WTC11 (cell line): Measurements from ENCODE around the gene GGACT. TPM values are rescaled to one million over a fixed set of nuclear protein-coding genes. Genes with fewer than 3 reads are reported as not detected.

Experiments used
- ATAC-seq: fragments of 200-7000 bp; cut with Tn5 transposase; 2 replicates; pipeline ENCODE4 v1.10.0; 2021; ENCODE audit warnings: mild to moderate bottlenecking, moderate library complexity
- CTCF ChIA-PET: fragments of 300-600 bp; sonication (Branson Sonifier 250); formaldehyde crosslinking; loops from one replicate; lab custom pipeline; 2021; ENCODE audit warnings: antibody characterized with exemption; lab: Charles Lee
- POLR2A ChIA-PET: fragments of 350-600 bp; sonication (Branson Sonifier 250); formaldehyde crosslinking; loops from one replicate; lab custom pipeline; 2021; ENCODE audit warnings: antibody characterized with exemption; lab: Charles Lee
- DNase-seq: peaks from one replicate; pipeline ENCODE4 v3.0.0; 2021; ENCODE audit warnings: low spot score
- H3K27ac Mint-ChIP-seq: 2 replicates; pipeline ENCODE4 v1.8.0; 2021; ENCODE audit warnings: mixed read lengths
- H3K27me3 Mint-ChIP-seq: 2 replicates; pipeline ENCODE4 v1.8.0; 2021; ENCODE audit warnings: low read depth, mild to moderate bottlenecking, moderate library complexity, mixed read lengths
- H3K36me3 Mint-ChIP-seq: 2 replicates; pipeline ENCODE4 v1.8.0; 2021; ENCODE audit warnings: mixed read lengths
- H3K4me1 Mint-ChIP-seq: 2 replicates; pipeline ENCODE4 v1.8.0; 2022; ENCODE audit warnings: mixed read lengths
- H3K4me3 Mint-ChIP-seq: 2 replicates; pipeline ENCODE4 v1.8.0; 2021; ENCODE audit warnings: mild to moderate bottlenecking, moderate library complexity, mixed read lengths
- H3K9me3 Mint-ChIP-seq: 2 replicates; pipeline ENCODE4 v1.8.0; 2021; ENCODE audit warnings: mixed read lengths
- E2F1 ChIP-seq: sonication (generic); formaldehyde crosslinking; IDR thresholded peaks from 2 replicates; pipeline ENCODE4 v1.8.0; 2022; ENCODE audit warnings: mild to moderate bottlenecking, missing genetic modification reagents
- E2F5 ChIP-seq: sonication (generic); formaldehyde crosslinking; IDR thresholded peaks from 2 replicates; pipeline ENCODE4 v1.8.1; 2022; ENCODE audit warnings: mild to moderate bottlenecking, moderate library complexity, missing genetic modification reagents
- ELF4 ChIP-seq: sonication (generic); formaldehyde crosslinking; IDR thresholded peaks from 2 replicates; pipeline ENCODE4 v1.8.1; 2022; ENCODE audit warnings: low read depth, mild to moderate bottlenecking, moderate library complexity, missing genetic modification reagents
- FOXJ3 ChIP-seq: sonication (generic); formaldehyde crosslinking; IDR thresholded peaks from 2 replicates; pipeline ENCODE4 v1.9.0; 2021; ENCODE audit warnings: missing genetic modification reagents, mild to moderate bottlenecking, borderline replicate concordance
- FOXK1 ChIP-seq: sonication (generic); formaldehyde crosslinking; IDR thresholded peaks from 2 replicates; pipeline ENCODE4 v1.8.0; 2022; ENCODE audit warnings: mild to moderate bottlenecking, moderate library complexity, missing genetic modification reagents
- GRHL2 ChIP-seq: fragments of 250-450 bp; sonication (Bioruptor Pico); IDR thresholded peaks from 2 replicates; pipeline ENCODE4 v1.8.0; 2022; ENCODE audit warnings: mild to moderate bottlenecking, moderate library complexity; ENCODE audit not compliant: insufficient replicate concordance, severe bottlenecking
- JAZF1 ChIP-seq: fragments of 250-450 bp; sonication (Bioruptor Pico); IDR thresholded peaks from 2 replicates; pipeline ENCODE4 v1.9.0; 2021; ENCODE audit warnings: moderate library complexity, mild to moderate bottlenecking, inconsistent platforms
- NFATC4 ChIP-seq: fragments of 250-450 bp; sonication (Bioruptor Pico); IDR thresholded peaks from 2 replicates; pipeline ENCODE4 v1.9.0; 2021; ENCODE audit warnings: mild to moderate bottlenecking
- NFYB ChIP-seq: sonication (generic); formaldehyde crosslinking; conservative IDR thresholded peaks from 2 replicates; pipeline ENCODE4 v1.8.0; 2022; ENCODE audit warnings: low read depth, missing genetic modification reagents
- NR1H2 ChIP-seq: sonication (generic); formaldehyde crosslinking; IDR thresholded peaks from 2 replicates; pipeline ENCODE4 v1.9.0; 2021; ENCODE audit warnings: mild to moderate bottlenecking, moderate library complexity, missing genetic modification reagents
- NR2C2 ChIP-seq: sonication (generic); formaldehyde crosslinking; IDR thresholded peaks from 2 replicates; pipeline ENCODE4 v1.8.0; 2022; ENCODE audit warnings: mild to moderate bottlenecking, missing genetic modification reagents
- PRRX2 ChIP-seq: fragments of 250-450 bp; sonication (Bioruptor Pico); IDR thresholded peaks from 2 replicates; pipeline ENCODE4 v1.8.0; 2021; ENCODE audit warnings: mild to moderate bottlenecking
- SMAD4 ChIP-seq: sonication (generic); formaldehyde crosslinking; IDR thresholded peaks from 2 replicates; pipeline ENCODE4 v1.8.0; 2022; ENCODE audit warnings: mild to moderate bottlenecking, missing genetic modification reagents
- SP1 ChIP-seq: sonication (generic); formaldehyde crosslinking; conservative IDR thresholded peaks from 2 replicates; pipeline ENCODE4 v1.8.1; 2022; ENCODE audit warnings: missing genetic modification reagents
- TEAD1 ChIP-seq: sonication (generic); formaldehyde crosslinking; IDR thresholded peaks from 2 replicates; pipeline ENCODE4 v1.8.0; 2022; ENCODE audit warnings: mild to moderate bottlenecking, missing genetic modification reagents
- ZNF317 ChIP-seq: sonication (generic); formaldehyde crosslinking; IDR thresholded peaks from 2 replicates; pipeline ENCODE4 v1.8.1; 2023; ENCODE audit warnings: low read depth, mild to moderate bottlenecking, moderate library complexity, missing genetic modification reagents, borderline replicate concordance
- ZNF532 ChIP-seq: fragments of 250-450 bp; sonication (Bioruptor Pico); IDR thresholded peaks from 2 replicates; pipeline ENCODE4 v1.9.0; 2021; ENCODE audit warnings: mild to moderate bottlenecking, borderline replicate concordance
- total RNA-seq: library from RNA; stranded (reverse); gene quantifications from 3 replicates; pipeline ENCODE4 v1.2.3, GENCODE V29; 2021
- TF ChIP-seq, protein P1 (sequence below): fragments of 250-450 bp; sonication (Bioruptor Pico); conservative IDR thresholded peaks from 2 replicates; pipeline ENCODE4 v1.9.0; 2021; ENCODE audit warnings: mild to moderate bottlenecking
- TF ChIP-seq, protein P2 (sequence below): sonication (generic); formaldehyde crosslinking; IDR thresholded peaks from 2 replicates; pipeline ENCODE4 v1.8.1; 2023; ENCODE audit warnings: mild to moderate bottlenecking, missing genetic modification reagents, moderate library complexity
- TF ChIP-seq, protein P3 (sequence below): sonication (generic); formaldehyde crosslinking; IDR thresholded peaks from 2 replicates; pipeline ENCODE4 v1.8.0; 2022; ENCODE audit warnings: mild to moderate bottlenecking, missing genetic modification reagents
- TF ChIP-seq, protein P4 (sequence below): sonication (generic); formaldehyde crosslinking; IDR thresholded peaks from 2 replicates; pipeline ENCODE4 v1.8.1; 2022; ENCODE audit warnings: low read depth, missing genetic modification reagents, borderline replicate concordance

The GGACT gene
- total RNA-seq, 1 experiment from 2014 or later = 2.4 TPM

- TF ChIP-seq PRRX2 (CRISPR knock-in tag) (no peak), JAZF1 (CRISPR knock-in tag) (no peak), SP1 (CRISPR knock-in tag) (no peak), SMAD4 (CRISPR knock-in tag) (no peak), FOXK1 (CRISPR knock-in tag) (no peak), ZNF317 (no peak), NR2C2 (CRISPR knock-in tag) (no peak), GRHL2 (CRISPR knock-in tag) (no peak), NR1H2 (no peak), E2F1 (CRISPR knock-in tag) (no peak)
- TF ChIP-seq, protein P1, sequence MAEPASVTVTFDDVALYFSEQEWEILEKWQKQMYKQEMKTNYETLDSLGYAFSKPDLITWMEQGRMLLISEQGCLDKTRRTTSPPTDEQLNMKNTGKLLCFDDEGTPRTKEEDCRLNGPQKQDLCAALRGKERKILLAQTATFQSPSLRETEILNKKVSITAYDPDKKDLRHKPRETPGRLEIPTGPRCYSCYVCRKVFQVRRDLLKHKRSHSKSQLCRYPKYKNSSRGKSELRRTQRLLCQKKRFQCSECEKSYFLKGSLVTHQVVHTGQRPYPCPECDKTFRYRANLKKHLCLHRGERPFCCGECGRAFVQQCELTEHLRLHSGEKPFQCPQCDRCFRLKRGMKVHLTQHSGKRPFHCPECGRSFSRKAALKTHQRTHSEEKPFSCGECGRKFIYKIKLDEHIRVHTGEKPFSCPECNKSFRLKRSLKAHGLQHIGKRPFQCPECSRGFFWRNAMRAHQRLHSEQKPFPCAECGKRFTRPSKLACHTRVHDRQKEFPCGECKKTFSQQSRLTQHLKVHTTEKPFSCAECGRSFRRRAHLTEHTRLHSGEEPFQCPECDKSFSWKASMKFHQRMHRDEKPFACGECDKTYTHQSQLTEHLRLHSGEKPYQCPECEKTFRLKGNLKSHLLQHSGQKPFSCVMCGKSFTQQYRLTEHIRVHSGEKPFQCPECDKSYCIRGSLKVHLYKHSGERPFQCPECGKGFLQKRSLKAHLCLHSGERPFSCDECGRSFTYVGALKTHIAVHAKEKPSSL = no peak
- TF ChIP-seq, protein P2, sequence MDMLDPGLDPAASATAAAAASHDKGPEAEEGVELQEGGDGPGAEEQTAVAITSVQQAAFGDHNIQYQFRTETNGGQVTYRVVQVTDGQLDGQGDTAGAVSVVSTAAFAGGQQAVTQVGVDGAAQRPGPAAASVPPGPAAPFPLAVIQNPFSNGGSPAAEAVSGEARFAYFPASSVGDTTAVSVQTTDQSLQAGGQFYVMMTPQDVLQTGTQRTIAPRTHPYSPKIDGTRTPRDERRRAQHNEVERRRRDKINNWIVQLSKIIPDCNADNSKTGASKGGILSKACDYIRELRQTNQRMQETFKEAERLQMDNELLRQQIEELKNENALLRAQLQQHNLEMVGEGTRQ (CRISPR knock-in tag) = no peak
- TF ChIP-seq, protein P3, sequence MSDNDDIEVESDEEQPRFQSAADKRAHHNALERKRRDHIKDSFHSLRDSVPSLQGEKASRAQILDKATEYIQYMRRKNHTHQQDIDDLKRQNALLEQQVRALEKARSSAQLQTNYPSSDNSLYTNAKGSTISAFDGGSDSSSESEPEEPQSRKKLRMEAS = no peak
- TF ChIP-seq, protein P4, sequence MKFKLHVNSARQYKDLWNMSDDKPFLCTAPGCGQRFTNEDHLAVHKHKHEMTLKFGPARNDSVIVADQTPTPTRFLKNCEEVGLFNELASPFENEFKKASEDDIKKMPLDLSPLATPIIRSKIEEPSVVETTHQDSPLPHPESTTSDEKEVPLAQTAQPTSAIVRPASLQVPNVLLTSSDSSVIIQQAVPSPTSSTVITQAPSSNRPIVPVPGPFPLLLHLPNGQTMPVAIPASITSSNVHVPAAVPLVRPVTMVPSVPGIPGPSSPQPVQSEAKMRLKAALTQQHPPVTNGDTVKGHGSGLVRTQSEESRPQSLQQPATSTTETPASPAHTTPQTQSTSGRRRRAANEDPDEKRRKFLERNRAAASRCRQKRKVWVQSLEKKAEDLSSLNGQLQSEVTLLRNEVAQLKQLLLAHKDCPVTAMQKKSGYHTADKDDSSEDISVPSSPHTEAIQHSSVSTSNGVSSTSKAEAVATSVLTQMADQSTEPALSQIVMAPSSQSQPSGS (CRISPR knock-in tag) = no peak
- no peak overlapping the region for H3K4me3 Mint-ChIP-seq
- CTCF ChIA-PET = no interaction called here
- no peak overlapping the region for H3K27ac Mint-ChIP-seq
- H3K27me3 Mint-ChIP-seq = no peaks in the 10 kb centered on the region
- POLR2A ChIA-PET = no interaction called here
- no peaks in the 10 kb centered on the region for H3K4me1 Mint-ChIP-seq
- no peak for ATAC-seq
- no peaks in the 10 kb centered on the region for H3K9me3 Mint-ChIP-seq
- no peak for DNase-seq
- peaks cover 4% of the 10 kb centered on the region for H3K36me3 Mint-ChIP-seq
Observed at GRCh38 chr13:100600461-100600860, 11.9 kb upstream of the GGACT start.

GRCh38 chr13:100597253-100597652 is 8.7 kb upstream of the GGACT start:
- Mint-ChIP-seq H3K4me1 (no peaks in the 10 kb centered on the region), H3K9me3 (no peaks in the 10 kb centered on the region), H3K27me3 (peaks cover 3% of the 10 kb centered on the region; the same call in 1 of the 2 replicates), H3K36me3 (no peaks in the 10 kb centered on the region), H3K4me3 (no peak overlapping the region), H3K27ac (no peak overlapping the region)
- ATAC-seq (no peak), DNase-seq (no peak)
- ChIA-PET POLR2A (no interaction called here), CTCF (no interaction called here)
- TF ChIP-seq ZNF532 (CRISPR knock-in tag) (no peak), NFYB (no peak), ELF4 (CRISPR knock-in tag) (no peak), NFATC4 (CRISPR knock-in tag) (no peak), NR2C2 (CRISPR knock-in tag) (no peak), TEAD1 (CRISPR knock-in tag) (no peak), E2F5 (CRISPR knock-in tag) (no peak), FOXJ3 (CRISPR knock-in tag) (no peak)
